ENCODE results near the gene ABHD17B. TPM values are rescaled to one million over a fixed set of nuclear protein-coding genes. Genes with fewer than 3 reads are reported as not detected.

The ABHD17B gene
- total and polyA plus RNA-seq, 2 donors (not counting 3 experiments of a cell fraction or from before 2014, with no cell fraction given): 12.8 to 16.8 TPM

- H3K4me3 ChIP-seq (replicated peaks in 1 of 3; ENCODE audit: insufficient read depth in 1 of 3, low read depth in 1 of 3, low read length in 3 of 3): no peak overlapping the region
- H2AFZ ChIP-seq (ENCODE audit: low read depth, low read length): no peak overlapping the region
- dilution Hi-C loops (cut with MboI; ENCODE audit: extremely low pct_ligation_motif_present, low sequenced_read_pairs) (no loop called here), intact Hi-C loops (cut with micrococcal nuclease) (no loop called here)
- no peaks in the 10 kb centered on the region for H3K36me3 ChIP-seq (ENCODE audit: control insufficient read depth in 2 of 2, extremely low read depth in 1 of 2, insufficient read depth in 2 of 2, low read length in 2 of 2)
- TF ChIP-seq POLR2AphosphoS5 (IDR thresholded peaks at IDR 0.05; ENCODE audit: insufficient read depth, low read depth, low read length): no peak
- DNase-seq (ENCODE audit: low read depth, low spot score) (no peak), FAIRE-seq (no peak)
- H3K27me3 ChIP-seq (ENCODE audit: control insufficient read depth in 2 of 2, insufficient read depth in 2 of 2, low read length in 2 of 2): no peaks in the 10 kb centered on the region
- H3K27ac ChIP-seq (ENCODE audit: insufficient read depth, low read depth, low read length): no peak overlapping the region
- no peak overlapping the region for H3K4me2 ChIP-seq (ENCODE audit: insufficient read depth, low read length)
- H3K79me2 ChIP-seq (ENCODE audit: control insufficient read depth, insufficient read depth, low read length): peaks cover 42% of the 10 kb centered on the region
- no peak overlapping the region for H3K9ac ChIP-seq (replicated peaks; ENCODE audit: extremely low read depth, insufficient read depth, low read length)
- H3K4me1 ChIP-seq (ENCODE audit: control insufficient read depth, extremely low read depth, insufficient read depth, low read length): no peaks in the 10 kb centered on the region
- no peaks in the 10 kb centered on the region for H3K9me3 ChIP-seq (replicated peaks; ENCODE audit: control insufficient read depth, insufficient read depth, low read length)
- POLR2A ChIA-PET: no interaction called here
- CTCF ChIA-PET: no interaction called here
- no TSS peak for BruUV-seq (replicated peaks)
- no peaks in the 10 kb centered on the region for H3K9me1 ChIP-seq (replicated peaks; ENCODE audit: control insufficient read depth, extremely low read depth, insufficient read depth, low read length)
- peaks cover 8% of the 10 kb centered on the region for H4K20me1 ChIP-seq (replicated peaks; ENCODE audit: control insufficient read depth, extremely low read depth, insufficient read depth, low read length)
Measured at GRCh38 chr9:71876829-71877228, 34.2 kb downstream of the ABHD17B start.

- dilution Hi-C loops (cut with MboI; ENCODE audit: extremely low pct_ligation_motif_present, low sequenced_read_pairs) (no loop called here), intact Hi-C loops (cut with micrococcal nuclease) (no loop called here)
- H3K27ac ChIP-seq (ENCODE audit: insufficient read depth, low read depth, low read length): no peak overlapping the region
- H3K4me3 ChIP-seq (replicated peaks in 1 of 3; ENCODE audit: insufficient read depth in 1 of 3, low read depth in 1 of 3, low read length in 3 of 3): no peak overlapping the region
- H3K9me3 ChIP-seq (replicated peaks; ENCODE audit: control insufficient read depth, insufficient read depth, low read length): no peaks in the 10 kb centered on the region
- ChIA-PET CTCF (no interaction called here), POLR2A (no interaction called here)
- H4K20me1 ChIP-seq (replicated peaks; ENCODE audit: control insufficient read depth, extremely low read depth, insufficient read depth, low read length): peaks cover 8% of the 10 kb centered on the region
- TF ChIP-seq CTCF (IDR thresholded peaks at IDR 0.05; ENCODE audit: extremely low read depth in 1 of 2, insufficient read depth in 1 of 2, low read depth in 1 of 2, low read length in 2 of 2): no peak
- TF ChIP-seq JUN (IDR thresholded peaks at IDR 0.05; ENCODE audit: borderline replicate concordance, insufficient read depth, insufficient read length, low read depth): no peak
- no peak for TF ChIP-seq MAX (IDR thresholded peaks at IDR 0.05; ENCODE audit: insufficient read depth, insufficient read length)
- no peak for TF ChIP-seq POLR2AphosphoS5 (IDR thresholded peaks at IDR 0.05; ENCODE audit: insufficient read depth, low read depth, low read length)
- H3K36me3 ChIP-seq (ENCODE audit: control insufficient read depth in 2 of 2, extremely low read depth in 1 of 2, insufficient read depth in 2 of 2, low read length in 2 of 2): no peaks in the 10 kb centered on the region
- no TSS peak for BruUV-seq (replicated peaks)
- H3K4me2 ChIP-seq (ENCODE audit: insufficient read depth, low read length): no peak overlapping the region
- no peak for FAIRE-seq
- H3K4me1 ChIP-seq (ENCODE audit: control insufficient read depth, extremely low read depth, insufficient read depth, low read length): no peaks in the 10 kb centered on the region
- no peak overlapping the region for H3K9ac ChIP-seq (replicated peaks; ENCODE audit: extremely low read depth, insufficient read depth, low read length)
- H2AFZ ChIP-seq (ENCODE audit: low read depth, low read length): no peak overlapping the region
- H3K9me1 ChIP-seq (replicated peaks; ENCODE audit: control insufficient read depth, extremely low read depth, insufficient read depth, low read length): no peaks in the 10 kb centered on the region
- DNase-seq (ENCODE audit: low read depth, low spot score): no peak
- H3K27me3 ChIP-seq (ENCODE audit: control insufficient read depth in 2 of 2, insufficient read depth in 2 of 2, low read length in 2 of 2): no peaks in the 10 kb centered on the region
- H3K79me2 ChIP-seq (ENCODE audit: control insufficient read depth, insufficient read depth, low read length): peaks cover 36% of the 10 kb centered on the region
Measured at GRCh38 chr9:71876106-71876505, 34.9 kb downstream of the ABHD17B start.
